Measurements from ENCODE around the gene FDXACB1.
A peak's percentile ranks its signal among the peaks of the same experiment; 100 is the strongest.

Gene FDXACB1, protein sequence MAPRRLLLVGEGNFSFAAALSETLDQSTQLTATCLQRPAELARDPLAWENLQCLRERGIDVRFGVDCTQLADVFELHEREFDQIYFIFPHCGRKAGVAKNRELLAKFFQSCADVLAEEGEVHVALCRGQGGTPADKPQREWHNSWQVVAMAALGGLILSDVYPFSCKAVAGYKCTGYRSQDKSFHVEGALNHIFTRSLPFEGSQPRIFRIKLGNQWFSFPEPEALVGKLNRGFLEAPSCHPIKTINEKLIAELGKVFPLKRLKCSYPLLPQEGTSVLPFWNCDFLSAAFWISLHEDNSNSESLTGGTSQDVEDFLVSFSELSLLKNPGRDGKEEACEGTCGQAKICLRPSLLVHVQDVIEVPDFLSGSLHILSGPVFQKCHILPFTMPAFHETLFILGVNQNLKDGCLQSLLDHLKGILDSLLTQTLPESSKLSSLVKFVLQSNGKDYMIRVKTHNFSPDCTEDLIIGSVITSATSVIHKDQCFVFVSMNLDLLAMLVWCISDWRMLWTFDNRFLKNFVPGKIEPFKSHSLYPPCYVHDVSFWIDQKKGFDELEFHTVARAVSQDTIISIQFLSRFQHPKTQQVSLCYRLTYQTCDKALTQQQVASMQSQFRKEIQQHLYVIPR

GRCh38 chr11:111878849-111879636, at the start of gene FDXACB1, which contains the start of gene CFAP68:
Gene FDXACB1 (minus strand): TSS chr11:111879165. CDS start chr11:111879132, 33 bp downstream.
Gene CFAP68 (plus strand): TSS chr11:111879541. CDS start chr11:111879561, 20 bp downstream.
- Histone ChIP-seq H3K9ac (ENCODE audit: low read length) (peak within 1 kb of the TSS; percentile 79), H3K4me2 (ENCODE audit: low read depth, low read length, poor library complexity, severe bottlenecking) (peak within 1 kb of the TSS; percentile 95), H3K27ac (ENCODE audit: low read depth, low read length) (peak within 1 kb of the TSS; percentile 82), H3K36me3 (ENCODE audit: low read length) (no peaks in the 10 kb centered on the region), H2AFZ (ENCODE audit: low read depth, low read length, severe bottlenecking) (peak within 1 kb of the TSS; percentile 87), H3F3A (ENCODE audit: insufficient read depth) (peaks cover 4% of the 10 kb centered on the region), H3K9me2 (replicated peaks; ENCODE audit: insufficient read depth, low read length) (no peaks in the 10 kb centered on the region), H3K27me3 (ENCODE audit: low read length) (no peaks in the 10 kb centered on the region), H4K20me1 (ENCODE audit: low read depth, low read length) (no peaks in the 10 kb centered on the region), H3K4me3 (ENCODE audit: insufficient read depth, low read length, poor library complexity, severe bottlenecking) (peak within 1 kb of the TSS; percentile 83), H3K9me3 (ENCODE audit: insufficient read depth, low read length) (no peaks in the 10 kb centered on the region), H3K79me2 (ENCODE audit: insufficient read depth, low read length) (0 out of 2 replicates have a peak, but pooled peaks cover 11% of the 10 kb centered on the region)
- no peak for TF ChIP-seq EZH2phosphoT487 (conservative IDR thresholded peaks at IDR 0.05; ENCODE audit: low read length)
- TF ChIP-seq CTCF (IDR thresholded peaks at IDR 0.05; ENCODE audit: insufficient read depth, low read length, poor library complexity, severe bottlenecking): peak; percentile 93

- H3K27ac ChIP-seq (ENCODE audit: low read depth, low read length): peak overlapping the region; percentile 1; the same call in 1 of the 2 replicates
- H3K79me2 ChIP-seq (ENCODE audit: insufficient read depth, low read length): no peaks in the 10 kb centered on the region
- TF ChIP-seq CTCF (IDR thresholded peaks at IDR 0.05; ENCODE audit: insufficient read depth, low read length, poor library complexity, severe bottlenecking) (no peak), EZH2phosphoT487 (conservative IDR thresholded peaks at IDR 0.05; ENCODE audit: low read length) (no peak)
- H3K9ac ChIP-seq (ENCODE audit: low read length): peak overlapping the region; percentile 54
- H3F3A ChIP-seq (ENCODE audit: insufficient read depth): no peaks in the 10 kb centered on the region
- H3K36me3 ChIP-seq (ENCODE audit: low read length): no peaks in the 10 kb centered on the region
- H3K27me3 ChIP-seq (ENCODE audit: low read length): no peaks in the 10 kb centered on the region
- no peaks in the 10 kb centered on the region for H3K9me3 ChIP-seq (ENCODE audit: insufficient read depth, low read length)
- H4K20me1 ChIP-seq (ENCODE audit: low read depth, low read length): no peaks in the 10 kb centered on the region
- H2AFZ ChIP-seq (ENCODE audit: low read depth, low read length, severe bottlenecking): peak overlapping the region; percentile 96
- H3K4me2 ChIP-seq (ENCODE audit: low read depth, low read length, poor library complexity, severe bottlenecking): peak overlapping the region; percentile 94
- no peaks in the 10 kb centered on the region for H3K9me2 ChIP-seq (replicated peaks; ENCODE audit: insufficient read depth, low read length)
- peak overlapping the region; percentile 71 for H3K4me3 ChIP-seq (ENCODE audit: insufficient read depth, low read length, poor library complexity, severe bottlenecking)
Observed at GRCh38 chr11:111926505-111927391, 47.8 kb upstream of the FDXACB1 start.

GRCh38 chr11:111925953-111926352, 47.0 kb upstream of the FDXACB1 start:
- Histone ChIP-seq H3K9me2 (replicated peaks; ENCODE audit: insufficient read depth, low read length) (no peaks in the 10 kb centered on the region), H3K4me3 (ENCODE audit: insufficient read depth, low read length, poor library complexity, severe bottlenecking) (peak overlapping the region; percentile 44), H3K36me3 (ENCODE audit: low read length) (no peaks in the 10 kb centered on the region), H3K27ac (ENCODE audit: low read depth, low read length) (no peak overlapping the region), H3K9me3 (ENCODE audit: insufficient read depth, low read length) (no peaks in the 10 kb centered on the region), H3F3A (ENCODE audit: insufficient read depth) (no peaks in the 10 kb centered on the region), H3K9ac (ENCODE audit: low read length) (peak overlapping the region; percentile 54; the same call in 1 of the 2 replicates), H2AFZ (ENCODE audit: low read depth, low read length, severe bottlenecking) (no peak overlapping the region), H3K27me3 (ENCODE audit: low read length) (no peaks in the 10 kb centered on the region), H3K79me2 (ENCODE audit: insufficient read depth, low read length) (no peaks in the 10 kb centered on the region), H3K4me2 (ENCODE audit: low read depth, low read length, poor library complexity, severe bottlenecking) (peak overlapping the region; percentile 57), H4K20me1 (ENCODE audit: low read depth, low read length) (no peaks in the 10 kb centered on the region)
- TF ChIP-seq CTCF (IDR thresholded peaks at IDR 0.05; ENCODE audit: insufficient read depth, low read length, poor library complexity, severe bottlenecking): no peak
- no peak for TF ChIP-seq EZH2phosphoT487 (conservative IDR thresholded peaks at IDR 0.05; ENCODE audit: low read length)
